Heart left ventricle (tissue), 13 donors: Measurements from ENCODE around the gene ESPN.

Experiments used
- POLR2A ChIP-seq, 2 donors: fragments of 450-650 bp; IDR thresholded peaks; one replicate each; pipeline ENCODE4 v1.6.1; 2017; ENCODE audit warnings: antibody characterized with exemption in 2 of 2, mild to moderate bottlenecking in 2 of 2, moderate library complexity in 2 of 2
- TF ChIP-seq, protein P1 (sequence below), 12 donors: fragments of 200-600 bp; sonication (generic) in 4 of 12; IDR thresholded peaks; one replicate each; pipeline versions ENCODE4 v1.5.0 to v1.8.0; 2018 to 2022; ENCODE audit warnings: antibody characterized with exemption in 12 of 12, mild to moderate bottlenecking in 5 of 12
- donor health status: ischemic (EF 13 %, LVEDD 7.1; RV severe dilation, severe dysfunction).
- donor health status: DM: no; HTN: yes; CAD: no.
- donor health status: DM: no; HTN: no; CAD: no.
- donor health status: ischemic (EF 25% LVEDD 6.9; RV normal size, moderate dysfunction).
- donor health status: ischemic (EF 25% LVEDD 5.7; RV mildly dilated, moderate dysfunction).
- donor health status: ischemic (EF 35%, LVEDD 5.7; RV mildly dilated, moderate dysfunction).
- donor health status: nonischemic (EF 11% LVEDD 7.7; RV severe dilation, severe dysfunction).
- donor health status: DM: yes; HTN: yes; CAD: no.
- donor health status: PGD.
- donor health status: ischemic (EF 29% LVEDD 5.4; RV normal size, mild dysfunction).
- donor health status: nonischemic (EF 23%, LVEDD 6.1; RV moderate dilation, normal function).

DNA sequence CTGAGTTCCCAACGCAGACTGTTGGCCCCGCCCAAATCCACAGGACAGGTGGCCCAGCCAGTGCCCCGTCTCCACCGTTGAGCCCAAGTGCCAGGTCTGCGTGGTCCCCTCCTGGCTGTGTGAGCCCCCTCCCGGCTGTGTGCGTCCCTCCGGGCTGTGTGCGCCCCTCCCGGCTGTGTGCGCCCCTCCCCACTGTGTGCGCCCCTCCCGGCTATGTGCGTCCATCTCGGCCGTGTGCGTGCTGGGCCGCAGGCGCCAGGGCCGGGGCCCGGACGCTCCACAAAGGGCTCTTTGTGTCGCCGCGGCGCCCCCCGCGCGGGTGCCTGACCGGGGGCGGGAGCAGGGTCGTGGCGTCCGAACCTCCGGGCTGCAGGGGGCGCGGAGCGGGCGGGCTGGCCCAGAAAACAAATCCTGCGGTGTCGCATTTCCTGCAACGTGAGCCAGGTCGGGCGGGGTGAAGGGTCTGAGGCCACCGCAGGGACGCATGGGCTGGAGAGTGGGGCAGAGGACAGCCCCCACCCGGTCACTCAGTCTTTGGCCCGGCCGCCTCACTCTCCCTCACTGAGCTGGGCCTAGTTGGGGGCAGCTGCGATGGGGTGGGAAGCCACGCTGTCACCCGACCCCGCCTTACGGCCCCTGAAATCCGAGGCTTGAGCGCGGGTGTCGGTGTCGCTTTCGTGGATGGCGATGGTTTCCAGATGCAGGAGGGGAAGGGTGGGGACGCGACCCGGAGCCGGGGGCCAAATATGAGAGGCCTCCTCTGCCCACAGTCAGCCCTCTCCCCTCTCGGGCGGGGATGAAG, 22.6 kb downstream of the ESPN start:
- TF ChIP-seq POLR2A (IDR thresholded peaks at IDR 0.05): no peak
- TF ChIP-seq, protein P1, sequence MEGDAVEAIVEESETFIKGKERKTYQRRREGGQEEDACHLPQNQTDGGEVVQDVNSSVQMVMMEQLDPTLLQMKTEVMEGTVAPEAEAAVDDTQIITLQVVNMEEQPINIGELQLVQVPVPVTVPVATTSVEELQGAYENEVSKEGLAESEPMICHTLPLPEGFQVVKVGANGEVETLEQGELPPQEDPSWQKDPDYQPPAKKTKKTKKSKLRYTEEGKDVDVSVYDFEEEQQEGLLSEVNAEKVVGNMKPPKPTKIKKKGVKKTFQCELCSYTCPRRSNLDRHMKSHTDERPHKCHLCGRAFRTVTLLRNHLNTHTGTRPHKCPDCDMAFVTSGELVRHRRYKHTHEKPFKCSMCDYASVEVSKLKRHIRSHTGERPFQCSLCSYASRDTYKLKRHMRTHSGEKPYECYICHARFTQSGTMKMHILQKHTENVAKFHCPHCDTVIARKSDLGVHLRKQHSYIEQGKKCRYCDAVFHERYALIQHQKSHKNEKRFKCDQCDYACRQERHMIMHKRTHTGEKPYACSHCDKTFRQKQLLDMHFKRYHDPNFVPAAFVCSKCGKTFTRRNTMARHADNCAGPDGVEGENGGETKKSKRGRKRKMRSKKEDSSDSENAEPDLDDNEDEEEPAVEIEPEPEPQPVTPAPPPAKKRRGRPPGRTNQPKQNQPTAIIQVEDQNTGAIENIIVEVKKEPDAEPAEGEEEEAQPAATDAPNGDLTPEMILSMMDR (IDR thresholded peaks at IDR 0.05): no peak
